ENCODE measurements around the gene ZFC3H1.
"Not testable (repeated sequence)": the region's sequence is repeated elsewhere in the genome, so short reads cannot be mapped to it uniquely, and the experiment has no call there.

ZFC3H1 gene

DNA sequence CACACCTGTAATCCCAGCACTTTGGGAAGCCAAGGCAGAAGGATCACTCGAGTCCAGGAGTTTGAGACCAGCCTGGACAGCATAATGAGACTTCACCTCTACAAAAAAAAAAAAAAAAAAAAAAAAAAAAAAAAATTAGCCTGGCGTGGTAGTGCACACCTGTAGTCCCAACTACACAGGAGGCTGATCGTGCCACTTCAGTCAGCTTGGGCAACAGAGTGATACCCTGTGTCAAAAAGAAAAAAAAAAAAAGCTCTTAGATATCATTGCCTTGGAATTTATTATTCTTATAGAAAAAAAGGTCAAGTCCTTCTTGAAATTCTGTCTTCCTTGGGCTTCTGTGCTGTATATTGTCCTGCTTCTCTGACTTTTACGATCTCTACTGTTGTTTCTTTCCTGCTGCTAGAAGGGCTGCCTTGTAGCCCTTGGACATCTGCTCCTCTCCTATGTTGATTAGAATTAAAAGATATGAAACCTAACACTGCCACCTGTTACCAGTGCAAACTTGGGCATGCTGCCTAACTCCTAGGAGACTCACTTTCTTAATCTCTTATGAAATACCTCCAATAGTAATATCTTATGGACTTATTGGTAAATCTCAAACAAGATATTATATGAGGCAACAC is 28.0 kb upstream of the ZFC3H1 start:
- H3K27me3 ChIP-seq (ENCODE audit: insufficient read depth, low read depth, severe bottlenecking) = no peaks in the 10 kb centered on the region
- H3K27ac ChIP-seq = 0 out of 2 replicates have a peak overlapping the region, but pooled peaks have one; percentile 35
- DNase-seq = peak; percentile 22
- peak overlapping the region; percentile 23; the same call in 1 of the 2 replicates for H3K4me3 ChIP-seq (ENCODE audit: low read depth, low read length)
- TF ChIP-seq, protein P1, sequence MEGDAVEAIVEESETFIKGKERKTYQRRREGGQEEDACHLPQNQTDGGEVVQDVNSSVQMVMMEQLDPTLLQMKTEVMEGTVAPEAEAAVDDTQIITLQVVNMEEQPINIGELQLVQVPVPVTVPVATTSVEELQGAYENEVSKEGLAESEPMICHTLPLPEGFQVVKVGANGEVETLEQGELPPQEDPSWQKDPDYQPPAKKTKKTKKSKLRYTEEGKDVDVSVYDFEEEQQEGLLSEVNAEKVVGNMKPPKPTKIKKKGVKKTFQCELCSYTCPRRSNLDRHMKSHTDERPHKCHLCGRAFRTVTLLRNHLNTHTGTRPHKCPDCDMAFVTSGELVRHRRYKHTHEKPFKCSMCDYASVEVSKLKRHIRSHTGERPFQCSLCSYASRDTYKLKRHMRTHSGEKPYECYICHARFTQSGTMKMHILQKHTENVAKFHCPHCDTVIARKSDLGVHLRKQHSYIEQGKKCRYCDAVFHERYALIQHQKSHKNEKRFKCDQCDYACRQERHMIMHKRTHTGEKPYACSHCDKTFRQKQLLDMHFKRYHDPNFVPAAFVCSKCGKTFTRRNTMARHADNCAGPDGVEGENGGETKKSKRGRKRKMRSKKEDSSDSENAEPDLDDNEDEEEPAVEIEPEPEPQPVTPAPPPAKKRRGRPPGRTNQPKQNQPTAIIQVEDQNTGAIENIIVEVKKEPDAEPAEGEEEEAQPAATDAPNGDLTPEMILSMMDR (IDR thresholded peaks at IDR 0.05; ENCODE audit: low read depth, low read length) = no peak
- H3K9me3 ChIP-seq (ENCODE audit: severe bottlenecking) = no peaks in the 10 kb centered on the region
- peaks cover 4% of the 10 kb centered on the region for H3K36me3 ChIP-seq

DNA sequence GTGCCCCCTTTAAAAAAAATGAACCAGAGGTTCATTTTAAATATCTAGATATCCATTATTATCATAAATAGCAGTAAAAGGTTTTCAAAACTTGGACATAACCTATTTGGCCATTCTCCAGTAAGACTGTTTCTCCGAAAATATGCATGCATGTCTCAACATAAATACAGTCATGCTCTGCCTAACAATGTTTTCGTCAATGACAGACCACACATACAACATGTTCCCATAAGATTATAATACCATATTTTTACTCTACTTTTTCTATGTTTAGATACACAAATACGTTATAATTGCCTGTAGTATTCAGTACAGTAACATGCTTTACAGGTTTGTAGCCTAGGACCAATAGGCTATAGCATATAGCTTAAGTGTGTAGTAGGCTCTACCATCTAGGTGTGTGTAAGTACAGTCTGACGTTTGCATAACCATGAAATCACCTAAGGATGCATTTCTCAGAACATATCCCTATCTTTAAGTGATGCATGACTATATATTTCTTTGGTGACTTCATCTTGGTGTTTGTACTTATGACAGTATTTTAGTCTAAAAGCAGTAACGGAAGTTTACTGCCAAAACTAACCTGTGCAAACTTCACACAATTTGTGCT is 25.4 kb upstream of the ZFC3H1 start:
- Histone ChIP-seq H3K4me3 (ENCODE audit: low read depth, low read length) (no peak overlapping the region), H3K27ac (no peak overlapping the region), H3K27me3 (ENCODE audit: insufficient read depth, low read depth, severe bottlenecking) (no peaks in the 10 kb centered on the region), H3K36me3 (no peaks in the 10 kb centered on the region; the same call in none of the 2 replicates), H3K9me3 (ENCODE audit: severe bottlenecking) (no peaks in the 10 kb centered on the region)
- TF ChIP-seq, protein P1 (IDR thresholded peaks at IDR 0.05; ENCODE audit: low read depth, low read length) = no peak
- no peak for DNase-seq

DNA sequence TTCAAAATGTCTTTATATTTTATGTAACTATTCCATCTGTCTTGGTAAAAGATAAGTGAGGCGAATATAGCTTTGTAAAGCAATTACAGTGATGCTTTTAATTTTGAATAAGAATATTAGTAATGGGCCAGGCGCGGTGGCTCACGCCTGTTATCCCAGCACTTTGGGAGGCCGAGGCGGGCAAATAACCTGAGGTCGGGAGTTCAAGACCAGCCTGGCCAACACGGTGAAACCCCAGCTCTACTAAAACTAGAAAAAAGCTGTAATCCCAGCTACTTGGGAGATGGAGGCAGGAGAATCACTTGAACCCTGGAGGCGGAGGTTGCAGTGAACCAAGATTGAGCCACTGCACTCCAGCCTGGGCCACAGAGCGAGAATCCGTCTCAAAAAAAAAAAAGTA is 23.5 kb upstream of the ZFC3H1 start:
- not testable (repeated sequence) for H3K9me3 ChIP-seq (ENCODE audit: severe bottlenecking); H3K27ac ChIP-seq; H3K36me3 ChIP-seq; H3K27me3 ChIP-seq (ENCODE audit: insufficient read depth, low read depth, severe bottlenecking); DNase-seq
- peak overlapping the region; percentile 84 for H3K4me3 ChIP-seq (ENCODE audit: low read depth, low read length)

DNA sequence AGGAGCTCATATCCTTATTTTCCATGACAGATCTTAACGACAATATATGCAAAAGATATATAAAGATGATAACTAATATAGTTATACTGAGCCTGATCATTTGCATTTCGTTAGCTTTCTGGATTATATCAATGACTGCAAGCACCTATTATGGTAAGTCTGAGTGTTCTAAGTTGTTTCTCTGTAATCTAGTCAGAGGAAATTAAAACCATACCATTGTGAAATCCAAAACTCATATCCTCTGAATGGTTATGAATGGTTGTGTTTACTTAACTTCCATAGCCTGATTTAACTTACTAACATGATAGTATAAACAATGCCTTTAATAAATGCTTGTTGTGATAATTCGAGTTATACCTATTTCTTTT is 23.0 kb upstream of the ZFC3H1 start:
- Histone ChIP-seq H3K27ac (peak overlapping the region; percentile 97), H3K4me3 (ENCODE audit: low read depth, low read length) (peak overlapping the region; percentile 84), H3K27me3 (ENCODE audit: insufficient read depth, low read depth, severe bottlenecking) (no peaks in the 10 kb centered on the region), H3K36me3 (no peaks in the 10 kb centered on the region; the same call in none of the 2 replicates), H3K9me3 (ENCODE audit: severe bottlenecking) (no peaks in the 10 kb centered on the region)
- no peak for DNase-seq
- TF ChIP-seq, protein P1 (IDR thresholded peaks at IDR 0.05; ENCODE audit: low read depth, low read length) = no peak

DNA sequence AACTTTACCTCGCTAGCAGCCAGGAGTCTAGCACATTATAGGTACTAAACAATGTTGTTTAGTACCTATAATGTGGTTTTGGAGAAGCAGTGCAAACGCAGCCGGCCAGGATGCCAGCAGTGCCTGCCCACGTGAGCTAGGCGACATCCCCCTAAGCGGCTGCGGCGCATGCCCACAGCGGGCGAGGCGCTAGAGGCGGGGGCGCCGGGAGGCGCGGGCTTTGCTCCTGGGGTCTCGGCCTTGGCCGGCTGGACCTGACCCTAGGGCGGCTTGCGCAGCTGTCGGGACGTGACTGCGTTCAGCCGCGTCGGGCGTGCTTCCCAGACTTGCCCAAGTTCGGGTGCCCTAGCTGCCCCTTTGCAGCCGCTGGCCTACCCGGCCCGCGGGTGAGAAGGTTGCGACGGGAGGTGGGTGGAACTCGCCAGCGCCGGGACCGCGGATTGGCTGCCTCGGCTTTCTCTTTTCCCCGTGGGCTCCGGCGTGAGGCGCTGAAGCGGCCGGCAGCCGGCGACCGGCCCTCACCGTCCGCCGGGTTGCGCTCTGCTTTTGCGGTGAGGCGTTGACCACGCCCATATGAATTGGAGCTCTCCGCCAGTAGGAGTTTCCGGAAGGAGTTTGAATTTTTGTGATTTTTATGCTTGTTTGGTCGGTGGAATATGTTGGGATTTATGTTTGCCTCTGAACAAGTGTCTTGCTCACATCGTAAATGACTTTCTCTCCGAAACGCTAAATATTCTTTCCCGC is 22.4 kb upstream of the ZFC3H1 start, which contains the start of gene TMEM19:
TSS of gene TMEM19 (plus strand) at position 169 of the 744 bp plus-strand sequence. CDS start 599 bp downstream, outside the sequence.
- Histone ChIP-seq H3K36me3 (no peaks in the 10 kb centered on the region; the same call in none of the 2 replicates), H3K9me3 (ENCODE audit: severe bottlenecking) (no peaks in the 10 kb centered on the region), H3K27ac (peak within 1 kb of the TSS; percentile 97), H3K27me3 (ENCODE audit: insufficient read depth, low read depth, severe bottlenecking) (no peaks in the 10 kb centered on the region), H3K4me3 (ENCODE audit: low read depth, low read length) (peak within 1 kb of the TSS; percentile 84)
- TF ChIP-seq, protein P1 (IDR thresholded peaks at IDR 0.05; ENCODE audit: low read depth, low read length) = peak; percentile 38; the same call in 1 of the 2 replicates
- peak; percentile 90 for DNase-seq

DNA sequence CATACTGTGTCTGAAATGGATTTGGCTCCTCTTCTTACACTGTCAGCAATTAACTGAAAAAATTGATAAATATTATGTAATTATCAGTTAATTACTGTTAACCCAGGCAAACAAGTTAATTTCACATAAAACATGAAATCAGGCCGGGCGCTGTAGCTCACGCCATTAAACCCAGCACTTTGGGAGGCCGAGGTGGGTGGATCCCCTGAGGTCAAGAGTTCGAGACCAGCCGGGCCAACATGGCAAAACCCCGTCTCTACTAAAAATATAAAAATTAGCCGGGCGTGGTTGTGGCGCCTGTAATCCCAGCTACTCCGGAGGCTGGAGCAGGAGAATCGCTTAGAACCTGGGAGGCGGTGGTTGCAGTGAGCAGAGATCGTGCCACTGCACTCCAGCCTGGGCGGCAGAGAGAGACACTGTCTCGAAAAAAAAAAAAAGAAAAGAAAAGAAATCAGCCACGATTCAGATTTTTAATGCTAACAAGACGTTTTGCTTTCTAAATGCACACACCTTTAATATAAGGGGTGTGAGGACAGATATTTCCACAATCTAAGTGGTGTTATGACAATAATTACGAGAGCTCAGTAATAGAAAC is 21.8 kb upstream of the ZFC3H1 start:
- Histone ChIP-seq H3K36me3 (no peaks in the 10 kb centered on the region; the same call in 1 of the 2 replicates), H3K27me3 (ENCODE audit: insufficient read depth, low read depth, severe bottlenecking) (no peaks in the 10 kb centered on the region), H3K4me3 (ENCODE audit: low read depth, low read length) (peak overlapping the region; percentile 84), H3K9me3 (ENCODE audit: severe bottlenecking) (no peaks in the 10 kb centered on the region), H3K27ac (peak overlapping the region; percentile 97)
- peak; percentile 24 for DNase-seq
- TF ChIP-seq, protein P1 (IDR thresholded peaks at IDR 0.05; ENCODE audit: low read depth, low read length) = no peak

Measured in WERI-Rb-1 (cell line).